Measurements from ENCODE around the gene PRPF18.

PRPF18 gene

GRCh38 chr10:13629116-13629515, 42.4 kb downstream of the PRPF18 start:
- TF ChIP-seq CTCF (IDR thresholded peaks at IDR 0.05; ENCODE audit: insufficient read depth, low read depth, low read length, missing control alignments): no peak
- DNase-seq (ENCODE audit: low read depth): no peak
- no peak overlapping the region for H3K4me3 ChIP-seq (ENCODE audit: low read depth, low read length)

DNA sequence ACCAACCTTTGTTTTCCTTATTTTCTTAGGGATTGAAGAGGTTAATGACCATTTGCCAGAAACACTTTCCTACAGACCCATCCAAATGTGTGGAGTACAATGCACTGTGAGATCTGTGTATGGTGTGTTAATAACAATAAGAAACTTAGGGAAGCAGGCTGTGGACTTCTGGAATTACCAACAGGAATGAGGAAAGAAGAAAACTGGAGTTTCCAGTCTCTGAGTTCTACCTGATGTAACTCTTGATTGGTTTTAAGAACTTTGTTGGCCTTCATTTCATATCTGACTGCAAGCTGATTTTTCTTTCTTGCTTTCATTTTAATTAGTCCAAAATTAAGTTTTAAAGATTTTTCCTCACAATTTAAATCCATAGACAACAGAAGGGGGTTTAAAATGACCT, 43.5 kb downstream of the PRPF18 start:
- H3K4me3 ChIP-seq (ENCODE audit: low read depth, low read length): no peak overlapping the region
- TF ChIP-seq CTCF (IDR thresholded peaks at IDR 0.05; ENCODE audit: insufficient read depth, low read depth, low read length, missing control alignments): no peak
- no peak for DNase-seq (ENCODE audit: low read depth)

GRCh38 chr10:13631594-13631993, 44.8 kb downstream of the PRPF18 start:
- no peak overlapping the region for H3K4me3 ChIP-seq (ENCODE audit: low read depth, low read length)
- DNase-seq (ENCODE audit: low read depth): no peak
- TF ChIP-seq CTCF (IDR thresholded peaks at IDR 0.05; ENCODE audit: insufficient read depth, low read depth, low read length, missing control alignments): no peak

DNA sequence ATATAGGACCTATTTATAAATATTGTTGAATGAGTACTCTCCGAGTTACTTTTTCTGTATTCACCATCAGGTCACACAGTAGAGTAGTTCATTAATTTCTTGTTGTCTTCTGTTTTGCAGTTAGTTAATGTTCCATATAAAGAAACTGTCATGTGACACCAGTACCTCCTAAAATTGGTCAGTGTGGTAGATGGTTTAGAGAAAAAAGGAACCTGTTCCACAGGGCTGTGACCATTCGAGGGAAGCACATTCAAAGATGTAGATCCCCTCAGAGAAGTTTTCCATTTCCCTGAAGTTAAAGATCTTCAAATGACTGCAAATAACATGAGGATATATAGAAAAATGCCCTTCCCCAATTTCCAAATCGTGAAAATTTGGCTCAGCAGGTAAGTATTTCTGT, 45.7 kb downstream of the PRPF18 start:
- no peak for TF ChIP-seq CTCF (IDR thresholded peaks at IDR 0.05; ENCODE audit: insufficient read depth, low read depth, low read length, missing control alignments)
- DNase-seq (ENCODE audit: low read depth): no peak

GRCh38 chr10:13632884-13633440, 46.2 kb downstream of the PRPF18 start:
- TF ChIP-seq CTCF (IDR thresholded peaks at IDR 0.05; ENCODE audit: insufficient read depth, low read depth, low read length, missing control alignments): no peak
- DNase-seq (ENCODE audit: low read depth): no peak
- no peak overlapping the region for H3K4me3 ChIP-seq (ENCODE audit: low read depth, low read length)

More for the DNA sequence above, 45.7 kb downstream of the PRPF18 start:
- H3K4me3 ChIP-seq (ENCODE audit: low read depth, low read length): no peak overlapping the region

DNA sequence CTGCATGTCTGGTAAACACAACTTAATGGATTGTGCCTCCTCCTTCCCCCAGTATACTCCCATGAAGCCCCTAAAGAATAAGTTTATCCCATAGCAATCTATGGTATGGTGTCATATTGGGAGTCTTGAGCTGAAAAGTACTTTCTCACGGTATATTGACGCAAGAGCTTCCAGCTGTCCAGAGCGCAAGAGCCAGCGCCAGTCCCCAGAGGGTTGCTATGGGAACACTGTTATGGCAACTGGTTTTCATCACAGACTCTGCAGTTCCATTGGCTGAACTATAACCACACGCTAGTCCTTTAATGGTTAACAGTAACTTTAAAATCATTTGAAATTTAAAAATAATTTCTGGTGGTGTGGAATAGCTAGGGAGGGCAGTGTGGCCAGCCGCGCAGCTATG, 46.9 kb downstream of the PRPF18 start:
- TF ChIP-seq CTCF (IDR thresholded peaks at IDR 0.05; ENCODE audit: insufficient read depth, low read depth, low read length, missing control alignments): no peak
- DNase-seq (ENCODE audit: low read depth): no peak
- no peak overlapping the region for H3K4me3 ChIP-seq (ENCODE audit: low read depth, low read length)

GRCh38 chr10:13634207-13634606, 47.4 kb downstream of the PRPF18 start:
- H3K4me3 ChIP-seq (ENCODE audit: low read depth, low read length): no peak overlapping the region
- no peak for DNase-seq (ENCODE audit: low read depth)
- TF ChIP-seq CTCF (IDR thresholded peaks at IDR 0.05; ENCODE audit: insufficient read depth, low read depth, low read length, missing control alignments): no peak
